ENCODE measurements around the gene SERPINB1.
"Not testable (repeated sequence)": the region's sequence is repeated elsewhere in the genome, so short reads cannot be mapped to it uniquely, and the experiment has no call there.

Gene SERPINB1

GRCh38 chr6:2841264-2842138 lies at the start of gene SERPINB1:
Gene SERPINB1, minus strand, starts transcription at chr6:2841863. Its CDS starts 1,277 bp downstream, at chr6:2840586.
- peak; percentile 78 to 86 for DNase-seq (ENCODE audit: low read depth in 2 of 2)

DNA sequence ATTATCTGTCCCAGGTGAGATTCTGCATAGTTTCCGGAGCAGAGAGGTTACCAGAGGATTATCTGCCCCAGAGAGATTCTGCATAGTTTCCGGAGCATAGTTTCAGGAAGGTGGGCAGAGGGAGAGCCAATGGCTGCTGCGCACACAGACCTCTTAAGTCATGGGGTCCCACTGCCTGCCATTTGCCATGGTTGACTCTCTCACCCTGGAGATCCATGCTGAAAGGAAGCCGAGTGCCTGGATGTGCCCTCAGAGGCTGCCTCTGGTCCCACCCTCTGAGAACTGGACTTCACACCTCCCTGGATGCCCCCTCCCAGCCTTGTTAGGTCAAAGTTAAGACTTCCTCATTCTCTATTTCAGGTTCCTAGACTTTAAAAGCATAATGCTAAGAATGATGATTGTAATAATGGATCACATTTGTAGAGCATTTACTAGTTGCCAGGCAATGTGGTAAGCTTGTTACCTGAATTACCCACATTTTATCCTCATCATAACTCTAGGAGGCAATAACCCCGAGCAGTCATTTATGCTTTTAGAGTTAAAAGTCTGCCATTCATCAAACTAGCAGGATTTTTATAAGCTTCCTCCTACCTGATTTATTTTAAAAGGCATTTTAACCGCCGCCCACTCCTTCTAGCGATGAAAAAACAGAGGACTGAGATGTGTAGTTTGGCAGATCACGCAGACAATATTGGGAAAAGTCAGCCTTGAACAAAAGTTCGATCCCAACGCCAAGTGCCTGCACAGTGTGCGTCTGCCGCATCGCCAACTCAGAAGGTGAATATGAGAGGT lies 49.5 kb upstream of the SERPINB1 start:
- no peak for DNase-seq (ENCODE audit: low read depth in 2 of 2)

DNA sequence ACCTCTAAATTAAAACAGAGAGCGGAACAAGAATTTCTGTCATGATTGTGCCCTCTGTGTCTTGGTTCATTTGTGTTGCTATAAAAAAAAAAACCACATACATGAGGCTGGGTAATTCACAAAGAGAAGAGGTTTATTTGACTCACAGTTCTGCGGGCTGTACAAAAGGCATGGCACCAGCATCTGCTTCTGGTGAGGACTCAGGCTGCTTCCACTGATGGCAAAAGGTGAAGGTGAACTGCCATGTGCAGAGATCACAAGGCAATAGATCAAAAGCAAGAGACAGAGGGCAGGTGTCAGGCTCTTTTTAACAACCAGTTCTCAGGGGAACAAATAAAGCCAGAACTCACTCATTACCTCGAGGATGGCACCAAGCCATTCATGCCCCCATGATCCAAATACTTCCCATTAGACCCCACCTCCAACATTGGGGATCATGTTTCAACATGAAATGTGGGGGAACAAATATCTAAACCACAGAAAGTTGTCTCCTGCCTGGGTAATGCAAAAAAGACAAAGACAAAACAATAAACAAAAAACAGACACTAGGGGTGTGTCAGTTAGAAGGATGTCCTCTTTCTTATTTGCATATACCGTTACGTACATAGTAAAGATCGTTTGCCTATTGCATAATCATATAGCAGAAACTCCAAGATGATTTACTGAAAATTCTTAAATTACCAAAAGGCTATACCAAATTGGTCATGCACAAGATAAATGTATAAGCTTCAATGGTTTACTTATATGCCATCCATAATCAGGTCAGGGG lies 44.5 kb upstream of the SERPINB1 start:
- DNase-seq (ENCODE audit: low read depth in 2 of 2): no peak

GRCh38 chr6:2884804-2885203 lies 43.1 kb upstream of the SERPINB1 start:
- DNase-seq (ENCODE audit: low read depth in 2 of 2): no peak

DNA sequence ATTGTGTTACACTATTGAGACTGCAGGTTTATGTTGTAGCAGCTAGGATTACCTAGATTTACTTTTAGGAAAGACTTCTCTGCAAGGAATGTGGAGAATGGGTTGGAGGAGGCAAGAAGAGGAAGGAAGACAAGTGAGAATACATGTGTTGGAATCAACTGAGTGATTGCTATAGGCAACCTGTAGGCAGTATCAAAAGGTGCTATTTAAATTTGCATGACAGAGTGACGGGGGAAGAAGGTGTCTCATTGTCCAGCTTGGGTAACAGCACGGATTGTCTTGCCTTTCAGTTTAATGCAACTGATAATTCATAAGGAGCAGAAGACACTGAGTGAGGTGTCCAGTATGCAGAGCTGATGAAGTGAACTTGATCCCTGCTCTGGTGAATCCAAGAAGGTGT lies 42.0 kb upstream of the SERPINB1 start:
- no peak for DNase-seq (ENCODE audit: low read depth in 2 of 2)

GRCh38 chr6:2881423-2881822 lies 39.8 kb upstream of the SERPINB1 start:
- DNase-seq (ENCODE audit: low read depth in 2 of 2): no peak

DNA sequence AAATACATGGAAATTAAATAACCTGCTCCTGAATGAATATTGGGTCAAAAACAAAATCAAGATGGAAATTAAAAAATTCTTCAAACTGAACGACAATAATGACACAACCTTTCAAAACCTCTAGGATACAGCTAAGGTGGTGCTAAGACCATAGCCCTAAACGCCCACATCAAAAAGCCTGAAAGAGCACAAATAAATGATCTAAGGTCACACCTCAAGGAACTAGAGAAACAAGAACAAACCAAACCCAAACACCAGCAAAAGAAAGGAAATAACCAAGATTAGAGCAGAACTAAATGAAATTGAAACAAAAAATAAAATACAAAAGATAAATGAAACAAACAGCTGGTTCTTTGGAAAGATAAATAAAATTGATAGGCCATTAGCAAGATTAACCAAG lies 38.5 kb upstream of the SERPINB1 start:
- DNase-seq (ENCODE audit: low read depth in 2 of 2): not testable (repeated sequence)

DNA sequence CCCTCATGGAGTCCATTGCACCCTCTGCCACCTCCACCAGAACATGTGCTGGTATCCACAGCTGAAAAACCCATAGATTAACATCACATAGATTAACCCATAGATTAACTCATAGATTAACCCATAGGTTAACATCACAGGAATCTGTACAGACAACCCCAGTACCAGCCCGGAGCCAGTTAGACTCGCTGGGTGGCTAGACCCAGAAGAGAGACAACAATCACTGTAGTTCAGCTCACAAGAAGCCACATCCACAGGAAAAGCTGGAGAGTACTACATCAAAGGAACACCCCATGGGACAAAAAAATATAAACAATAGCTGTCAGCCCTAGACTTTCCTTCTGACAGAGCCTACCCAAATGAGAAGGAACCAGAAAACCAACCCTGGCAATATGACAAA lies 36.3 kb upstream of the SERPINB1 start:
- DNase-seq (ENCODE audit: low read depth in 2 of 2): no peak

GRCh38 chr6:2877057-2877882 lies 35.6 kb upstream of the SERPINB1 start:
- no peak for DNase-seq (ENCODE audit: low read depth in 2 of 2)

GRCh38 chr6:2876210-2877056 lies 34.8 kb upstream of the SERPINB1 start:
- no peak for DNase-seq (ENCODE audit: low read depth in 2 of 2)

DNA sequence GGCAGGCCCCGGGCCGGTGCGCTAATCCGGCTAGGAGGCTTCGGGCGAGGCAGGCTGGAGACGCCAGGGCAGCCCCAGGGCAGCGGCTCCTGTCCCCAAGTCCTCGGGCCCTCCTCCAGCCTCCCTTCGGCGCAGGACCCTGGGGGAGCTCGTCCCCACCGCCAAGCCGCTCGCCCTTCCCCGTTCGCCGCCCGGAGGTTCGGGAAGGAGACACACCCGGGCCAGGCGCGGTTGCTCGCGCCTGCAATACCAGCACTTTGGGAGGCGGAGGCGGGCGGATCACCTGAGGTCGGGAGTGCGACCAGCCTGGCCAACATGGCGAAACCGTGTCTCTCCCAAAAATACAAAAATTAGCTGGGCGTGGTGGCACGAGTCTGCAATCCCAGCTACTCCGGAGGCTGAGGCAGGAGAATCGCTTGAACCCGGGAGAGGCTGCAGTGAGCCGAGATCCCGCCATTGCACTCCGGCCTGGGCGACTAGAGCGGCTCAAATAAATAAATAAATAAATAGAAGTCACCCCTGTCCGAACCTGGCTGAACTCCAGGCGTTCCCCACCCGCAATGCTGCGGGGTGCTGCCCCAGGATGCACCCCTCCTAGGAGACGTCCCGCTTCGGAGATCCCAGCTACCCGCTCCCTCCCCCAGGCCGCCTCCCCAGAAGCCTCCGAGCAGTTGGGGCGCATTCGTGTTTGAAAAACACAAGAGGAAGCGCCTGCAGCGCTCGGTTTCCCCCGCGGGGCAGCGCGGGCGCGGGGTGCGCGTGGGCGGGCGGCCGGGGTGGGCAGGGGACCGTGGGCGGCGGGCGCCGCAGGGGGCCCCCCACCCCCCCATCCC lies 33.9 kb upstream of the SERPINB1 start:
- no peak for DNase-seq (ENCODE audit: low read depth in 2 of 2)

GRCh38 chr6:2873643-2874042 lies 32.0 kb upstream of the SERPINB1 start:
- no peak for DNase-seq (ENCODE audit: low read depth in 2 of 2)

DNA sequence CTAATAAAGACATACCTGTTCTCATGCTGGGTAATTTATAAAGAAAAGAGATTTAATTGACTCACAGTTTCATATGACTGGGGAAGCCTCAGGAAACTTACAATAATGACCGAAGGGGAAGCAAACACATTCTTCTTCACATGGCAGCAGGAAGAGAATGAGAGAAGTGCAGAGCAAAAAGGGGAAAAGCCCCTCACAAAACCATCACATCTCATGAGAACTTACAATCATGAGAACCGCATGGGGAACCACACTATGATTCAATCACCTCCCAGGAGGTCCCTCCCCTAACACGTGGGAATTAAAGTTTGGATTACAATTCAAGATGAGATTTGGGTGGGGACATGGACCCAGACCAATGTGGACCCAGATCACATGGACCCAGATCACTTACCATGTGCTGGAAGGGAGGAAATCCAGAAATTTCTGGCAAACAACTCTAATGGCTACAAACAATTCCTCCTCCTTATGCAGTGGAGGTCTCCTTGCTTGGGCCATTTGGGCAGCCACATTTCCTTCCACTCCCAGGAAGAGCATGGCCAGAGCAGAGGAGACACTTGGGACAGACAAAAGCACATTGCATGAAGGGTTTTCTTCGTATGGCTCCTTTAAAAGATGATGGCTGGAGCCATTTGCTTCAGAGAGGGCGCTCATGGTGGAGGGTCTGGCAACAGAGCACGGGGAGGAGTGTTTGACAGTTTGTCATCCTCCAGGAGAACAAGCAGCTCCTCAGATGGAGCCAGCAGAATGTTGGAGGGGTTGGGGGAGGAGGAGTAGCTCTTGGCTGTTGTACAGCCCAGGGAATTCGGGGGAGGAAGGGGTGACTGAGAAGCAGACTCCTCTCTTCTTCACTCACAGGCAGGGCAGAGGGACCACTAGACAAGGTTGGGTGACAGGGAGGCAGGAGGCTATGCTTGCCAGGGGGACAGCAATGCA lies 31.0 kb upstream of the SERPINB1 start:
- no peak for DNase-seq (ENCODE audit: low read depth in 2 of 2)

DNA sequence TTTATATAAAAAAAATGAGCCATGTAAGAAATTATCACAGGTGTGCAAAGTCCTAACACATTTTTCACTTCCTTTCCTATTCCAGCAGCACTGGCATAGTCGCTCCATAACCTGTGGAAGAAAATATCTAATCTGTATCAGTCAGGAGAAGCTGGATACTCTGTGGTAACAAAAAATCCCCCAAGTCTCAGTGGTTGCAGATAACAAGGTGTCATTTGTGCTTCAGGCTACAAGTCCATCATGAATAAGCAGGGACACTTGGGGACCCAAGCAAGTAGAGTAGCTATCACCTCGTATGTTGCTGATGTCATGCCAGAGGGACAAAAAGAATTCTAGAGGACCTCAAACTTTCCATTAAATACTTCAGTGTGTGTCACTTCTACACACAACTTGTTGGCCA lies 30.3 kb upstream of the SERPINB1 start:
- DNase-seq (ENCODE audit: low read depth in 2 of 2): no peak

DNA sequence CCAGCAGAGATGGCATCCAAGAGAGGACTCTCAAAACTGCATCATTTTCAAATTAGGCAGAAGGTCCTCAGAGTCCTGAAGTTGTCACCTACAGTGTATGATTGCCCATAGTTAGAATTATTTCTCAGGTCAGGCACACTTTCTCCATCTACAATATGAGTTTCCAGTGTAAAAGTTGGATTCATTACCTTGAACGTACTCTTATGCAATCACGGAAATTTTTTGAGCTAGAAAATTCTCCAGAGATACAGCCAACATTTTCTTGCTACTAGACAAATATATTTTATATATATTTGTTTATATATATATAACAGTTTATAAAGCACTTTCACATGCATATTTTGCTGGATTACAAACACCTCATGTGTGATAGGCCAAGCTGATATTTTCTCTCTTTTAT lies 29.4 kb upstream of the SERPINB1 start:
- DNase-seq (ENCODE audit: low read depth in 2 of 2): no peak

- no peak for DNase-seq (ENCODE audit: low read depth in 2 of 2)
These were observed 28.5 kb upstream of the SERPINB1 start for GRCh38 chr6:2870046-2870636.

DNA sequence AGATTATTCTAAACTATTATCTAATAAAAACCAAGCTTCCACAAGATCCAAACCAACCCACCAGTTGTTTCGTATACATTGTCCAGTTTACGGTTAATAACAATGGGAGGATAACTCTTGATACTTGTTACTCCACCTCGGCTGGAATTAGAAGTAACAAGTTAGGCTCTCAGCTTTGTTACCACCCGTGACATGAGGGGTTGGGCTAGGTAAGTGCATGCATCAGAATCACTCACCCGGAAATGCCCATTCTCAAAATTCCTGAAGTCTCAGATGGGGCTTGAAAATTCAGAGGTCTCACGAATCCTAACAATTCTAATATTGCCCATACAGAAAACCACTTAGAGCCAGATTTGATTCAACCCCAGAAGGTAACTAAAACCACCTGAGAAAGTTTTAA lies 27.0 kb upstream of the SERPINB1 start:
- no peak for DNase-seq (ENCODE audit: low read depth in 2 of 2)
